Gastroesophageal sphincter (tissue), 3 donors: ENCODE measurements around the gene DOC2A.

ENCODE experiments used
- CTCF ChIP-seq, 4 experiments: fragments of 200-600 bp in 2 of 4; fragments of 450-650 bp in 2 of 4; sonication (generic) in 1 of 4; IDR thresholded peaks; one replicate each; pipeline ENCODE4 v1.5.1; 2017 to 2019; ENCODE audit warnings: antibody characterized with exemption in 4 of 4, mild to moderate bottlenecking in 2 of 4, moderate library complexity in 2 of 4
- EP300 ChIP-seq: sonication (generic); formaldehyde crosslinking; IDR thresholded peaks from one replicate; pipeline ENCODE4 v1.6.1; 2017; ENCODE audit warnings: antibody characterized with exemption, mild to moderate bottlenecking
- POLR2A ChIP-seq, 2 donors: fragments of 450-650 bp; IDR thresholded peaks; one replicate each; pipeline ENCODE4 v1.6.1; 2017; ENCODE audit warnings: antibody characterized with exemption in 2 of 2, mild to moderate bottlenecking in 2 of 2, moderate library complexity in 1 of 2

GRCh38 chr16:30004424-30004776 is 6.4 kb downstream of the DOC2A start:
- no peak for TF ChIP-seq CTCF (IDR thresholded peaks at IDR 0.05)
- no peak for TF ChIP-seq EP300
- no peak for TF ChIP-seq POLR2A (IDR thresholded peaks at IDR 0.05)
